GM12865 (cell line): ENCODE measurements around the gene DOCK2.
A peak's percentile ranks its signal among the peaks of the same experiment; 100 is the strongest.

Source experiments
- DNase-seq: peaks from one replicate; pipeline ENCODE4 v3.0.0; 2010; ENCODE audit warnings: low read depth
- H3K4me3 ChIP-seq: 2 replicates; pipeline ENCODE4 v1.5.1; 2011; ENCODE audit warnings: mild to moderate bottlenecking, low read depth, low read length, control low read depth
- TF ChIP-seq, protein P1 (sequence below): IDR thresholded peaks from 2 replicates; pipeline ENCODE4 v1.5.1; 2011; ENCODE audit warnings: low read length, control low read depth, low read depth, inconsistent platforms; ENCODE audit not compliant: insufficient read depth; ENCODE audit errors: missing control alignments

Gene DOCK2

DNA sequence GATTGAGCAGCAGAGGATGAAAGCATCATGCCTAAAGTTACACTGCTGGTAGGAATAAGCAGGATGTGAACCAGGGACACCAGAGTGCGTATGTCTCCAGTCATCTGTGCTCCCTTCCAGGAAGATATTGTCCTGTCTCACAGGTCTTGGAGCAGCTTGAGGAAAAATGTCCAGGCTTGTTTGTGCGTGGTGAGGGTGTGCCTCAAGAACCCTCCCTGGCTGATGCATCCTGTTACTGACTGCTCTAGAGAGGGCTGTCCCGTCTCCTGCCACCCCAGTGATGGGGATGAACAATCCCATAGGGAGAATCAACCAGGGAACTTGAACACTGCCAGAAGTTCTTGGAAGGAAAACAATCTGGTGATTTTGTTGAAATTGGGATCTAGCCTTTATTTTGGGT lies 211.2 kb downstream of the DOCK2 start:
- TF ChIP-seq, protein P1, sequence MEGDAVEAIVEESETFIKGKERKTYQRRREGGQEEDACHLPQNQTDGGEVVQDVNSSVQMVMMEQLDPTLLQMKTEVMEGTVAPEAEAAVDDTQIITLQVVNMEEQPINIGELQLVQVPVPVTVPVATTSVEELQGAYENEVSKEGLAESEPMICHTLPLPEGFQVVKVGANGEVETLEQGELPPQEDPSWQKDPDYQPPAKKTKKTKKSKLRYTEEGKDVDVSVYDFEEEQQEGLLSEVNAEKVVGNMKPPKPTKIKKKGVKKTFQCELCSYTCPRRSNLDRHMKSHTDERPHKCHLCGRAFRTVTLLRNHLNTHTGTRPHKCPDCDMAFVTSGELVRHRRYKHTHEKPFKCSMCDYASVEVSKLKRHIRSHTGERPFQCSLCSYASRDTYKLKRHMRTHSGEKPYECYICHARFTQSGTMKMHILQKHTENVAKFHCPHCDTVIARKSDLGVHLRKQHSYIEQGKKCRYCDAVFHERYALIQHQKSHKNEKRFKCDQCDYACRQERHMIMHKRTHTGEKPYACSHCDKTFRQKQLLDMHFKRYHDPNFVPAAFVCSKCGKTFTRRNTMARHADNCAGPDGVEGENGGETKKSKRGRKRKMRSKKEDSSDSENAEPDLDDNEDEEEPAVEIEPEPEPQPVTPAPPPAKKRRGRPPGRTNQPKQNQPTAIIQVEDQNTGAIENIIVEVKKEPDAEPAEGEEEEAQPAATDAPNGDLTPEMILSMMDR: no peak
- no peak for DNase-seq
- no peak overlapping the region for H3K4me3 ChIP-seq

DNA sequence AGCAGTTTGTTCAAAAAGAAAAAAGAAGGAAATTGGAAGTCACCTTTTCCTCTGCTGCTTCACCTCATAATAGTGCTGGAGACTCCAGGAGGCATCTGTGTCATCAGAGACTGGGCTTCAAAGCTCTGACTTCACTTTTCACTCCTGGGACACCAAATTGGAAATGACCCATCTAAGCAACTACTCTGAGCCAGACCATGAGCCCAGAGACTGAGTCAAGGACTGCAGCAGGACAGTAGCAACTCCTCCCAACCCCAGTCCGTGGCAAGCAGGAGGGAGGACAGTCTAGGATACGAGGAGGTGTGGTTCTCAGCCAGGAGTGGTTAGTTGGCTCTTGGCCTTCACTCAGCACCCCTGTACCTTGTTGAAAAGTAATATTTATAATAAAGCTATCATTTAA lies 211.7 kb downstream of the DOCK2 start:
- TF ChIP-seq, protein P1: no peak
- H3K4me3 ChIP-seq: no peak overlapping the region
- no peak for DNase-seq

DNA sequence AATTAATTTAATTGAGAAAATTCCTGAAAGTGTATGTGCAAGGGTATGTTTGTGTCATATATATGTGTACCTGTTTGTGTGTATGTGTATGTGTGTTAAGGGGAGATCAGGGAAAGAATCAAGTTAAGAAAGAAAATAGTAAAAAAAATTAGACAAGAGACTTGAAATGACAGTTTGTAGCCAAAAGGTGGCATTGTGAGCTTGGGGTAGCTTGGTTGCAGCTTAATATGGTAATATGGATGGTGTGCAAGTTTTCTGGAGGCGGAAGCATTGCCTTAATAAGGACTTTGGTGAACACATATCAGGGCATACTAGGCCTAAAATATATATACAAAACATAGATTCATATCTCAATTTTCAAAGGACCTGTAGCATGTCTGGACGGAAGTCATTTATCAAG lies 213.3 kb downstream of the DOCK2 start:
- TF ChIP-seq, protein P1: peak; percentile 10
- no peak for DNase-seq
- H3K4me3 ChIP-seq: no peak overlapping the region

DNA sequence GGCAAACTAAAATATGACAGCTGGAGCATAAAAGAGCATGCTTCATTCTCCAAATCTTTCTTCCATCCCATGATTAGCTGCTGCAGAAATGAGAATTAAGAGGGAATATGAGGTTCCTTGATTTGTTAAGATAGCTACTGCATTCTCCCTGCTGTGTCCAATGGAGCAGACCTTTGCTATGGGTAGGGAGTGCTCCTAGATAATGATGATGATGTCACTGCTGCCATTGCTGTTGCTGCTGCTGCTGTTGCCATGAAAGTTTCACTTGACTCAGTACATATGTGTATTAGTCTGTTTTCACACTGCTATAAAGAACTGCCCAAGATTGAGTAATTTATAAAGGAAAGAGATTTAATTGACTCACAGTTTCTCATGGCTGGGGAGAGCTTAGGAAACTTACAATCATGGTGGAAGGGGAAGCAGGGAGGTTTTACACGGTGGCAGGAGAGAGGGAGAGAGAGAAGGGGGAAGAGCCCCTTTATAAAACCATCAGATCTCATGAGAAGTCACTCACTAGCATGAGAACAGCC lies 214.3 kb downstream of the DOCK2 start:
- no peak for DNase-seq
- no peak overlapping the region for H3K4me3 ChIP-seq
- TF ChIP-seq, protein P1: no peak

DNA sequence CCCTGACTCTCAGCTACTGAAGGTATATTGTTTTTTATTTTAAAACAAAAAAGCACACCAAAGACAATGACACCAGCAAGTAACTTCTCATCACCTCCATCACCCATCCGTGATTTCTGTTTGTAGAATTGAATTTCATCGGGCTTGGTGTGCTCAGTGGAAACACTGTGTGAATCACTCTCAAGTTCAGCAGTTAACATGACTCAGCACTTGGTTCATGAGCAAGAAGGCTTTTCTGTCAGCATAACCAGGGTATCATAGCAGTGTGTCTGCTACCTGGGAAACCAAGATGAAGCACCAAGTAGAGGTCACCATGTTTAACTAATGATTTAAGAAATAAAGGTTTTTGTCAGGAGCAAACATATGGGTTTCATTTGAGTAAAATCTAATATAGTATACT lies 219.5 kb downstream of the DOCK2 start:
- TF ChIP-seq, protein P1: no peak
- no peak for DNase-seq
- no peak overlapping the region for H3K4me3 ChIP-seq

DNA sequence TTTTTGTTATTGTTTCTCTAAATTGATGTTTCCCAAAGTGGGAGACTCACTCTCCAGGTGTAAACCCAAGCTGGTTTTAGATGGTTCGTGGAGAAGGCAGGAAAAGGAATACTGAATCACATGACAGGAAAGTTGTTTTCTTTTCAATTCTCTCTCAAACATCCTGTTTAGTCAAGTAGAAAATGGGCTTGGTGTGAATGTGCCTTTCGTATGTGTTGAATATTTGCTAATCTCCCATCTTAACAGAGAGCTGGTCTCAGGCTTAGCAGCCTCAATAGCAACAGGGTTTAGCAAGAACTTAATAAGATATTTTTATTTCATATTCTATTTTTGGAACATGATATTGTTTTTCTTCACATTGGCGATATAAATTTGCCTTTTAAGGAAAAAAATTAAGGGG lies 223.5 kb downstream of the DOCK2 start:
- DNase-seq: peak; percentile 27
- TF ChIP-seq, protein P1: no peak
- no peak overlapping the region for H3K4me3 ChIP-seq

DNA sequence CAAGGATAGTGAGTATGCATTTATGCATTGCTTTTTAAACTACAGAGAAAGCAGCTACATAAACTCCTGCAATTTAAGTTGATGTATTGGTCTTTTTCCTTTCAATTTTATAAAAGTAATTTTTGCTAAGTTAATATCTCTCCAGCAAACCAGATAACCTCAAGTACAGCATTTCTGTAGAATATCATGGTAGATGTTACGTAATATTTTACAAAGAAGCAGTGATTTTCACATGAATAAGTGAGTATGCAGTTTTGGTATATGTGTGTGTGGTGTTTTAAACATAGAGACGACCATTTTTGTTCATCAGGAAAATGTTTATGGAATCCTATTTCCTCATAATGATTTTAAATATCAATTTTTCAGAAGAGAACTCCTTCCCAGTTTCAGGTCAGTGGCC lies 224.4 kb downstream of the DOCK2 start:
- TF ChIP-seq, protein P1: no peak
- H3K4me3 ChIP-seq: no peak overlapping the region
- no peak for DNase-seq
